Calu3 (cell line): ENCODE results near the gene COPG1. TPM values are rescaled to one million over a fixed set of nuclear protein-coding genes. Genes with fewer than 3 reads are reported as not detected.

Source experiments
- BruUV-seq: library from RNA; stranded (reverse); fragments of 400-500 nt; replicated peaks from 2 replicates; lab custom pipeline; 2021; lab: Mats Ljungman, UMichigan
- CTCF ChIA-PET: fragments of 300-600 bp; sonication (Branson Sonifier 250); formaldehyde crosslinking; loops from one replicate; lab custom pipeline; 2022; ENCODE audit warnings: antibody characterized with exemption; lab: Charles Lee
- DNase-seq: peaks from one replicate; pipeline ENCODE4 v3.0.0; 2022
- H3K27ac Mint-ChIP-seq: one replicate; pipeline ENCODE4 v1.8.0; 2022; ENCODE audit warnings: mixed read lengths; ENCODE audit not compliant: unreplicated experiment
- H3K27me3 Mint-ChIP-seq: one replicate; pipeline ENCODE4 v1.8.0; 2022; ENCODE audit warnings: mixed read lengths; ENCODE audit not compliant: unreplicated experiment
- H3K36me3 Mint-ChIP-seq: one replicate; pipeline ENCODE4 v1.8.0; 2022; ENCODE audit warnings: mild to moderate bottlenecking, moderate library complexity, mixed read lengths; ENCODE audit not compliant: insufficient read depth, unreplicated experiment
- H3K4me1 Mint-ChIP-seq: one replicate; pipeline ENCODE4 v1.8.0; 2022; ENCODE audit warnings: mild to moderate bottlenecking, low read depth, mixed read lengths; ENCODE audit not compliant: unreplicated experiment
- H3K4me3 Mint-ChIP-seq: one replicate; pipeline ENCODE4 v1.8.0; 2022; ENCODE audit warnings: mild to moderate bottlenecking, low read depth, moderate library complexity, mixed read lengths; ENCODE audit not compliant: unreplicated experiment
- H3K9me3 Mint-ChIP-seq: one replicate; pipeline ENCODE4 v1.8.0; 2022; ENCODE audit warnings: low read depth, mixed read lengths; ENCODE audit not compliant: unreplicated experiment
- CTCF ChIP-seq: fragments of 200-600 bp; IDR thresholded peaks from one replicate; pipeline ENCODE4 v1.8.0; 2022; ENCODE audit warnings: antibody characterized with exemption; ENCODE audit not compliant: unreplicated experiment
- intact Hi-C: fragments of 100-400 bp; cut with micrococcal nuclease; formaldehyde crosslinking; loops from one replicate; pipeline ENCODE4 v1.10.0; 2022; ENCODE audit not compliant: unreplicated experiment
- total RNA-seq: library from RNA; stranded (reverse); gene quantifications from 2 replicates; pipeline ENCODE4 v1.2.3, GENCODE V29; 2022

The COPG1 gene
- total RNA-seq, 1 experiment from 2014 or later, result 295 TPM

GRCh38 chr3:129266651-129267050 is 17.2 kb downstream of the COPG1 start:
- intact Hi-C loops, result no loop called here
- no peak overlapping the region for H3K27ac Mint-ChIP-seq
- no peaks in the 10 kb centered on the region for H3K4me1 Mint-ChIP-seq
- no peak for TF ChIP-seq CTCF
- H3K36me3 Mint-ChIP-seq, result peaks cover 95% of the 10 kb centered on the region
- CTCF ChIA-PET, result no interaction called here
- H3K9me3 Mint-ChIP-seq, result no peaks in the 10 kb centered on the region
- no peak for DNase-seq
- no TSS peak for BruUV-seq
- H3K27me3 Mint-ChIP-seq, result no peaks in the 10 kb centered on the region
- no peak overlapping the region for H3K4me3 Mint-ChIP-seq

GRCh38 chr3:129268396-129268795 is 19.0 kb downstream of the COPG1 start:
- H3K27me3 Mint-ChIP-seq, result no peaks in the 10 kb centered on the region
- intact Hi-C loops, result no loop called here
- no TSS peak for BruUV-seq
- no peak overlapping the region for H3K4me3 Mint-ChIP-seq
- no peaks in the 10 kb centered on the region for H3K9me3 Mint-ChIP-seq
- DNase-seq, result no peak
- H3K4me1 Mint-ChIP-seq, result no peaks in the 10 kb centered on the region
- peaks cover 91% of the 10 kb centered on the region for H3K36me3 Mint-ChIP-seq
- TF ChIP-seq CTCF, result no peak
- H3K27ac Mint-ChIP-seq, result no peak overlapping the region
- CTCF ChIA-PET, result interaction anchor here (0.6 kb wide), 1 partner anchor 13 kb away, joined by 3 read pairs; no protein-coding TSS in a partner anchor

- no peaks in the 10 kb centered on the region for H3K4me1 Mint-ChIP-seq
- no peak for TF ChIP-seq CTCF
- intact Hi-C loops, result no loop called here
- no peak overlapping the region for H3K27ac Mint-ChIP-seq
- no peaks in the 10 kb centered on the region for H3K9me3 Mint-ChIP-seq
- no peak overlapping the region for H3K4me3 Mint-ChIP-seq
- H3K27me3 Mint-ChIP-seq, result no peaks in the 10 kb centered on the region
- peaks cover 75% of the 10 kb centered on the region for H3K36me3 Mint-ChIP-seq
- no TSS peak for BruUV-seq
- DNase-seq, result no peak
- CTCF ChIA-PET, result no interaction called here
These were observed 22.3 kb downstream of the COPG1 start for GRCh38 chr3:129271674-129272073.

GRCh38 chr3:129276385-129276784 is 27.0 kb downstream of the COPG1 start:
- CTCF ChIA-PET, result no interaction called here
- H3K9me3 Mint-ChIP-seq, result no peaks in the 10 kb centered on the region
- H3K4me3 Mint-ChIP-seq, result no peak overlapping the region
- intact Hi-C loops, result no loop called here
- peaks cover 26% of the 10 kb centered on the region for H3K4me1 Mint-ChIP-seq
- no peaks in the 10 kb centered on the region for H3K27me3 Mint-ChIP-seq
- no peak overlapping the region for H3K27ac Mint-ChIP-seq
- H3K36me3 Mint-ChIP-seq, result peaks cover 68% of the 10 kb centered on the region
- no TSS peak for BruUV-seq
- no peak for DNase-seq
- no peak for TF ChIP-seq CTCF
